ENCODE results near the gene CFAP99.

Gene CFAP99

DNA sequence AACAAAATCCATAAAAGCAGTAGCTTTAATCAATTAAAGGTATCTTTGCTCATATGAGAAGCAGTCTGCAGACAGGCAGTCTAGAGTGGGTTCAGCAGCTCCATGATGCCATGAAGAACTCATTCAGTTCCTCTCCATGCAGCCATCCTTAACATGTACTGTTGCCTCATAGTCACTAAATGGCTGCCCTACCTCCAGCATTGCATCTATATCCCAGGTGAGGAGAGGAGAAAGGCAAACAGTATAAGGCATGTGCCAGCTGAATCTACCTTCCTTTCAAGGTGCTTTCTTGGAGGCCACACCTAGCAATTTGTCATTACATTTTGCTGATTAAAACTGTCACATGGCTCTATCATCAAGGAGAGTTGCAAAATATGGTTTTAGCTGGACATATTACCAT, 13.2 kb downstream of the CFAP99 start:
- no peak for DNase-seq

DNA sequence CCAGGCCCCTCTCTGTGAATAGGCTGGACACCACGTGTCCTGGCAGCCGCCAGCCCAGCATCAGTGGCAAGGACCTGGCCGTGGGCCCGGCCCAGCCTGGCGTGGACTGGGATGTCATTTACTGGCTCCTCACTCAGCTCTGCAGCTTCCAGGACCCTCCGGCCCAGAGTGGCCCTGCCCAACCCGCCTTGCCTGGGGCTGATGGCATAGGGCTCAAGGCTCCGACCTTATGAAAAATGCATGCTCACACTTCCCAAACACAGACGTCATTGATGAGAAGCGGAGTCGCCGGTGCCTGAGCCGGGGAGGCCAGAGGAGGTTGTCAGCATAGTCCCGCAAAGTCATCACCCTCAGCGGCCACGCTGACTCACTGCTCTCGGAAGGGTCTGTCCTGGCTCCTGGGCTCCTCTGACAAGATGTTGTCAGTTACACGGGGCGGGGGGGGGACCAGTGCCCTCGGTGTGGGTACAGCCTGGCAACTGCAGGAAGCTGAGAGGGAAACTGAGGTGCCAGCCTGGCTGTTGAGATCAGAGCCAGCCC, 14.3 kb downstream of the CFAP99 start:
- no peak for DNase-seq

GRCh38 chr4:2433609-2434350, 15.0 kb downstream of the CFAP99 start:
- no peak for DNase-seq

GRCh38 chr4:2434420-2434819, 15.7 kb downstream of the CFAP99 start:
- DNase-seq = no peak

- DNase-seq = no peak
These were observed 17.5 kb downstream of the CFAP99 start for GRCh38 chr4:2436301-2436700.

GRCh38 chr4:2436761-2437474, 18.2 kb downstream of the CFAP99 start:
- no peak for DNase-seq

GRCh38 chr4:2437475-2438215, 18.9 kb downstream of the CFAP99 start:
- no peak for DNase-seq

- no peak for DNase-seq
These were observed 20.3 kb downstream of the CFAP99 start for GRCh38 chr4:2438822-2439718.

- DNase-seq = no peak
These were observed 22.8 kb downstream of the CFAP99 start for GRCh38 chr4:2441393-2442174.

DNA sequence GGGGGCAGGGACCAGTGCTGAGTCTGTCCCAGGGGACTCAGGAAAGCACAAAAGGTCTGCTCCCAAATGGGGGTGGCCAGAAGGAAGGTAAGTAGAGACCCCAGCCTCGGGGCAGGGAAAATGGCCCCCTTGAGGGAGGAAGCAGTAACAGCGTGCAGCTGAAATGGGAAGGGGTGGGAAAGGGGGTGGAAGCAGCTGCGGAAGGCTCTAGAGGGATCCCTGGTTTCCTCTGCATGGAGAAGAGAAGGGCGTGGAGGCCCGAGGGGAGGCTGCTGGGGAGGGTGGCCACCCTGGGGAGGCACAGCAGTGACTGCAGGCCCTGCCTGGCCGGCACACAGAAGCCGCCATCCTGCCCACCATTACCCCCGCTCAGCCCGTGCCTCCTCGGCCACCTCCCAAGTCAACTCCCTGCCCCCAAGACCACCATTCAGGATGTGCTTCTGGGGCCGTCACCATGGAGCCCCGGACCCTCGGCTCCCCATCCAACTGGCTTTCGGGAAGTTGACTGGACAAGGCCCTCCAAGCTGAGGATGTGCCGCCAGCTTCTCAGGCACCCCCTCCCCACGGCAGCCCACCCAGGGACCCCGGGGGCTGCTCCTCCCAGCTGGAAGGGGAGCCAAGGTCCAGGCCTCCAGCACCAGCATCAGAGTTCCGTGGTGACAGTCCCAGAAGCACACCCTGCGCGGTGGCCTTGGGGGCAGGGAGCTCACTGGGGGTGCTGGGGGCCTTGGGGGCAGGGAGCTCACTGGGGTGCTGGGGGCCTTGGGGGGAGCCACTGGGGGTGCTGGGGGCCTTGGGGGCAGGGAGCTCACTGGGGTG, 23.6 kb downstream of the CFAP99 start:
- no peak for DNase-seq

GRCh38 chr4:2443061-2443730, 24.4 kb downstream of the CFAP99 start:
- no peak for DNase-seq

DNA sequence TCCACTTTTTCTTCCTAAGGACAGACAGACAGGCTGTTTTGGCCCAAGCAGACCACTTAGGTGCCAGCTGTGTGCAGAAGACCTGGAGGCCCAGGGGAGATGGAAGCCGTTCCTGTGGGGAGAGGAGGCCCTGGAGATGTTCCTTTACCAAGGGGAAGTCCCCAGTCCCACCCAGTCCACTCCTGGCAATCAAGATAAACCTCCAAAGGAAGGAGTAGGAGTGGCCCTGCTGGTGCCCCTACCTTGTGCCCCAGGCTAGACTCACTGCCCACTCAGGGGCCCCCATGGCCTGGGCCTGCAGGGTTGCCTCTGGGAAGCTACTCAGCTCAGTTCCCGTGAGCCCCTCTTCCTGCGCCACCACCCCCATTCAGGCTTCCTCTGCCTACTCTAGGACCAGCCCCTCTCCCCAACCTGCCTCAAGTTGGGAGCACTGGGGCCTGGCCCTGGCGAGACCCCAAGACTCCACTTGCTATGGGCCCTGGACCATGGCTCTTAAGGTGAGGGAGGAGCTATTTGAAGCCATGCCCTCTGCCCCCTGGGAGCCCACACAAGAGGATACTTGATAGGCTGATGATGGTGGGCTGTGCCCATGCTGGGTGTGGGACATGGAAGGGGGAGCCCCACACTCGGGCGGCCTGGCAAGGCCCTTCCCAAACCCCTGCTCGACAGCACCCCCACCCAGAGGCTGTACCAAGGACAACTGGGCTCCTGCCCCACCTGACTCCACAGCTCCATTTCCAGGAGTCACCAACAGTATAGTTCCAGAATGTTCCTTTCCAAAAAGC, 25.4 kb downstream of the CFAP99 start:
- no peak for DNase-seq

- DNase-seq = no peak
These were observed 26.4 kb downstream of the CFAP99 start for GRCh38 chr4:2445130-2445529.

GRCh38 chr4:2445571-2445970, 26.8 kb downstream of the CFAP99 start:
- DNase-seq = no peak

GRCh38 chr4:2446656-2447564, 28.2 kb downstream of the CFAP99 start:
- DNase-seq = no peak

DNA sequence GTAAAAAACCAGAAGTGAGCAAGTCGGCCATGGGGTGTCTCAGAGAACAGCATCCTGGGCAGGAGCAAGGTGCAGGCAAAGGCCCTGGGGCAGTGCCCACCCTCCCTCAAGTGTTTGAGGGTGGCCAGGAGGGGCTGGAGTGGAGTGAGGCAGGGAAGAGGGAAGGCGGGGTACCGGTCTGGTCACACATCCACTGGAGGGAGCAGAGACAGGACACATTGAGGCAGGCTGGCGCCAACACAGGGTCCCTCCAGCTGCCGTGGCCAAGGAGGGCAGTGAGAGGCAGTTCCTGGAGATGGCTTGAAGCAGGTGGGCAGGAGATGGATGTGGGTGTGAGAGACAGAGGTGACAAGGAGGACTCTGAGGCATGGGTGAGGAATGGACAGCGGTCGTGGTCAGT, 29.8 kb downstream of the CFAP99 start:
- DNase-seq = no peak

- DNase-seq = no peak
These were observed 30.3 kb downstream of the CFAP99 start for GRCh38 chr4:2449051-2449450.
